Tibial nerve (tissue), 4 donors: ENCODE measurements around the gene PMIS2.

Source experiments
- EP300 ChIP-seq, 2 donors: sonication (generic); formaldehyde crosslinking; IDR thresholded peaks; one replicate each; pipeline ENCODE4 v1.6.1; 2017; ENCODE audit warnings: antibody characterized with exemption in 2 of 2, mild to moderate bottlenecking in 1 of 2
- POLR2A ChIP-seq, 2 donors: fragments of 450-650 bp; IDR thresholded peaks; one replicate each; pipeline ENCODE4 v1.6.1; 2017; ENCODE audit warnings: antibody characterized with exemption in 2 of 2, mild to moderate bottlenecking in 2 of 2, moderate library complexity in 2 of 2
- TF ChIP-seq, protein P1 (sequence below), 5 experiments: fragments of 200-600 bp in 3 of 5; fragments of 450-650 bp in 2 of 5; sonication (generic) in 3 of 5; IDR thresholded peaks; one replicate each; pipeline ENCODE4 v1.5.1; 2016 to 2019; ENCODE audit warnings: antibody characterized with exemption in 5 of 5, mild to moderate bottlenecking in 3 of 5, moderate library complexity in 2 of 5

DNA sequence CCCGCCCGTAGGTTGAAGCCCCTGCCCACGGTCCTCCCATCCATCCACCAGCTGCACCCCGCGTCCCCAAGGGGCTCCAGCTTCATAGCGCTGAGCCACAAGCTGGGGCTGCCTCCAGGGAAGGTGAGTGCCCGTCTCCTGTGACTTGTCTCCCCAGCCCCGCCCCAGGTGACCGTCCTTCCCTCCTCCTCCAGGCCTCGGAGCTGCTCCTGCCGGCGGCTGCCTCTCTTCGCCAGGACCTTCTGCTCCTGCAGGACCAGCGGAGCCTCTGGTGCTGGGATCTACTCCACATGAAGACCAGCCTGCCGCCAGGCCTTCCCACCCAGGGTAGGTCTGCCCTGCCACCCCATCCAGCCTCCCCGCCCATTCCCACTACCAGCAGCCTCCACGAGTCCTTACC is 34.0 kb downstream of the PMIS2 start:
- no peak for TF ChIP-seq POLR2A (IDR thresholded peaks at IDR 0.05)
- TF ChIP-seq, protein P1, sequence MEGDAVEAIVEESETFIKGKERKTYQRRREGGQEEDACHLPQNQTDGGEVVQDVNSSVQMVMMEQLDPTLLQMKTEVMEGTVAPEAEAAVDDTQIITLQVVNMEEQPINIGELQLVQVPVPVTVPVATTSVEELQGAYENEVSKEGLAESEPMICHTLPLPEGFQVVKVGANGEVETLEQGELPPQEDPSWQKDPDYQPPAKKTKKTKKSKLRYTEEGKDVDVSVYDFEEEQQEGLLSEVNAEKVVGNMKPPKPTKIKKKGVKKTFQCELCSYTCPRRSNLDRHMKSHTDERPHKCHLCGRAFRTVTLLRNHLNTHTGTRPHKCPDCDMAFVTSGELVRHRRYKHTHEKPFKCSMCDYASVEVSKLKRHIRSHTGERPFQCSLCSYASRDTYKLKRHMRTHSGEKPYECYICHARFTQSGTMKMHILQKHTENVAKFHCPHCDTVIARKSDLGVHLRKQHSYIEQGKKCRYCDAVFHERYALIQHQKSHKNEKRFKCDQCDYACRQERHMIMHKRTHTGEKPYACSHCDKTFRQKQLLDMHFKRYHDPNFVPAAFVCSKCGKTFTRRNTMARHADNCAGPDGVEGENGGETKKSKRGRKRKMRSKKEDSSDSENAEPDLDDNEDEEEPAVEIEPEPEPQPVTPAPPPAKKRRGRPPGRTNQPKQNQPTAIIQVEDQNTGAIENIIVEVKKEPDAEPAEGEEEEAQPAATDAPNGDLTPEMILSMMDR (IDR thresholded peaks at IDR 0.05): no peak
- TF ChIP-seq EP300 (IDR thresholded peaks at IDR 0.05): no peak
